Inflammatory macrophage (primary cell): Measurements from ENCODE around the gene NR5A1.
A peak's percentile ranks its signal among the peaks of the same experiment; 100 is the strongest.

Source experiments
- DNase-seq, 2 donors: peaks; one replicate each; pipeline ENCODE4 v3.0.0-alpha.2; 2020 to 2022

The NR5A1 gene

GRCh38 chr9:124498040-124498439, 9.2 kb downstream of the NR5A1 start:
- DNase-seq: no peak

DNA sequence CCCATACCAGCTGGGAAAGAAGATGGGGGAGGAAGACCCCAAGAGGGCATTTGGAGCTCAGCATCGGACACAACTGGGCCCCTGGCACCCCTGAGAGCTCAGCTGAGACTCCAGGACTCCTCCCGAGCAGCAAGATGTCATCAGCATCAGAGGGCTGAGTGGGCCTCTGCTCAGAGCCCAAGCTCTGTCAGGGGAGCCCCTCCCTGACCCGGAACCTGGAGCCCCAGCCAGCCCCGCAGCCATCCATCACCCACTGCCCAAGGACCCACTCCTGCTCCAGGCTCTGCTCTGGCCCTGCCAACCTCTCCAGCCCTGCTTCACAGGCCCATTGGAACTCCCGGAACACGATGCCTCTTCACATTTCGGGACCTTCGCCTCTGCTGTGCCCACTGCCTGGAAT, 9.8 kb downstream of the NR5A1 start:
- DNase-seq: no peak

GRCh38 chr9:124496463-124496862, 10.7 kb downstream of the NR5A1 start:
- no peak for DNase-seq

DNA sequence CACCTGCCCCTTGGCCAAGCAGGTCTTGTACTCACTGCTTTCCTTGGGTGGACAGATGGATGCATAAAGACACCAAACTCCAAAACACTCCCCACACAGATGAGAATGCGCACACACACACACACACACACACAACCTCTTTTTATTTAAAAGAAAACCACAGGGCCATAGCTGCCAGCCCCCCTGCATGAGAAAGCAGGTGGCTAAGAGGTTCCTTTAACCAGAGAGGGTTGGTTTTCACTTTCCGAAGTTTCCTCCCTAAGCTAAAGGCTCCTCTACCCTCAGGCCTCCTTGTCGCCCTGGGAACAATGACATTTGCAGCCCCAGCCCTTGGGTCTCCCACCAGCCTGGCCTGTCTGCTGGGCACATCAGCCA, 11.1 kb downstream of the NR5A1 start:
- DNase-seq: no peak

- DNase-seq: no peak
Measured at GRCh38 chr9:124495126-124496074, 11.8 kb downstream of the NR5A1 start.

GRCh38 chr9:124493794-124494479, 13.3 kb downstream of the NR5A1 start:
- DNase-seq: no peak

GRCh38 chr9:124493218-124493617, 14.0 kb downstream of the NR5A1 start:
- DNase-seq: no peak

- no peak for DNase-seq
Measured at GRCh38 chr9:124492818-124493217, 14.4 kb downstream of the NR5A1 start.

- no peak for DNase-seq
Measured at GRCh38 chr9:124491049-124491975, 15.9 kb downstream of the NR5A1 start.

GRCh38 chr9:124490004-124490403, 17.2 kb downstream of the NR5A1 start:
- DNase-seq: no peak

DNA sequence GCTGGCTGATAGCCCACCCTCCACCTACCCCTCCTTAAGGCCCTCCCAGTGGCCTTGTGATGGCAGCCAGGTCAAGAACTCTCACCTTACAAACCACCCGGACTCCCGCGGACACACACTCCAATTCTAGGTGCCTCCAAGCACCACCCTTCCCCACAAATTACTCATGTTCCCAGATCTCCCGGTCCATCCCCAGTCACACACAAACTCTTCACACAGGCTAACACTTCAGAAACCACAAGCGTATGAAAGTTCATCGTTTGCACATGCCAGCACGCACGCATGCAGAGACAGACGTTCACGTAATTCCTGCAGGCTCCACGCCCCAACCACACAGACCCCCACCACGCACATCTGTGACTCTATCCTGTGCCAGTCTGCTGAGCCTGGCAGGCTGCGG, 18.0 kb downstream of the NR5A1 start:
- DNase-seq: no peak

GRCh38 chr9:124488641-124489210, 18.5 kb downstream of the NR5A1 start:
- DNase-seq: peak in 1 of 2 donors; percentile 60

DNA sequence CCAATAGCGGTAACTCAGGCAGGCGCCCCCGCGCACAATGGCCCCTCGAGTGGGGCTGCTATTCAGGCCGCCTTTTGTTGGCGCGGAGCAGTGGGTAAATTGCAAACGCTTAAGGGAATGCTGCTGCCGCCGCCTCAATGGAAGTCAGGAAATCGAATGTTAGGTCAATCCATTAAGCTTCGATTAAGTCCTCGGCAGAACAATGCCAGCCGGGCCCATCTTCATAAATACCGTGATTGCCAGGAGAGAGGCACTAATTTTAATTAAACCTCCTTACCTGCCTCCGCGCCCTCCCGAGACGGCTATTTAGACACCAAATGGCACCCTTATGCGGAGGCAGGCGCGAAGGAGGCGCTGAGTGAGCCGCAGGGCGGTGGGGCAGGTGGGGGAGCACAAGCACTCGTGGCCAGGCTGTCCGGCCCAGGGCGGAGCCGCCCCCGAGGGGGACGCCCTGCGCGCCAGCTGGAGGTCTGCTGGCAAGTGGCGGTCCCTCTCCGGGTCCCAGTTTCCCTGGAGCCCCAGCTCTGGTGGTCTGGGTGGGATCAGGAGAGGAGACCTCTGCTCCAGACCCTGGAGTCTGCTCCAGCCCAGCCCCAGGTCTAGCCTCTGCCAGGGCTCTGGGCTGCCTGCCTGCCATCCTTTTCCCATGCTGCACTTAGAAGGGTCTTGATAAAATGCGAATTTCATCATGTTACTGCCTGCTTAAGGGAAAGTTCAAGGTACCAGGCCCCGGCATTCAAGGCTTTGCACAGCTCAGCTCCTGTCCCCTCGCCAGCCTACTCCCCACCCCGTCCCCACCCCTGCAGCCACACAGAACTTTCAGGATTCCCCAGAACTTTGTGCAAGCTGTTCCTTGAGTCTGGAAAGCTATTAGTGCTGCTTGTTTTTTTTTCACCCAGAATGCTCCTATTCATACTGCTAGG, 19.7 kb downstream of the NR5A1 start:
- DNase-seq: no peak

GRCh38 chr9:124486778-124487259, 20.4 kb downstream of the NR5A1 start:
- DNase-seq: no peak

- DNase-seq: no peak
Measured at GRCh38 chr9:124485936-124486335, 21.3 kb downstream of the NR5A1 start.

DNA sequence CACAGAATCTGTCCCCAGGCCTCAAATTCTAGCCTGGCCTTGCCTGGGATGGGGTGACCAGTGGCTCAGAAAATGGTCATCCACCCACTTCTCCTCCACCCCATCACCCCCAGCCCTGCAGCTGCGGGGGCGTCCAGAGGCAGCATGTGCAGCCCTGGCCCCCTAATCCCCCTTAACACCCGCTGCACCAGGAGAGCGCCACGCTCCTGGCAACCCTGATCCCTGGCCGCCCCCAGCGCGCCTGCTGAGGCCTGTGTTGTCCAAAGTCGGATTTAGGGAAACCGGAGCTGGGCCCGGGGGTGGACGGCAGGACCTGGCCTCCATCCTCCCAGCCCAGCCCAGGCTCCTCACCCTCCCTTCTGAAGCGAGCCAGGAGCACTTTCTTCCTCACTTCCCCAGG, 22.0 kb downstream of the NR5A1 start:
- no peak for DNase-seq

GRCh38 chr9:124483481-124483880, 23.7 kb downstream of the NR5A1 start:
- no peak for DNase-seq

DNA sequence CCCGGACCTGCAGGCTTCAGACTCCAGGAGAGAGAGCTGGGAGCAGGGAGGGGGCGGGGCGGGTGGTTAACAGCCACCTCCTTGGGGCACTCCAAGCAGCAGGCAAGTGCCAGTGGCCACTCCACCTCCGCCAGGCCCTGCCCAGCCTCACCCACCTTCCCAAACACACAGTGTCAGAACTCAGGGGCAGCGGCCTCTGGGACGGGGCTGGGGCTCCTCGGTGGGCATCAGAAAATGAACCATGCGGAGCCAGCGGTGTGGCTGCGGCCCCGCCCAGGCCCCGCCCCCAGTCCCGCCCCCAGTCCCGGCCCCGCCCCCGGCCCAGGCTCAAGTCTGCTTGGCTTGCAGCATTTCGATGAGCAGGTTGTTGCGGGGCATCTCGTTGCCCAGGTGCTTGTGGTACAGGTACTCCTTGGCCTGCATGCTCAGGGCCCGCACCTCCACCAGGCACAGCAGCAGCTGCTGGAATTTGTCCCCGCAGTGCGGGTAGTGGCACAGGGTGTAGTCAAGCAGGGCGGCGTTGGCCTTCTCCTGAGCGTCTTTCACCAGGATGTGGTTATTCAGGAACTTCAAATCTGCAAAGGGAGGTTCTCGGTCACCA, 24.7 kb downstream of the NR5A1 start:
- DNase-seq: no peak

DNA sequence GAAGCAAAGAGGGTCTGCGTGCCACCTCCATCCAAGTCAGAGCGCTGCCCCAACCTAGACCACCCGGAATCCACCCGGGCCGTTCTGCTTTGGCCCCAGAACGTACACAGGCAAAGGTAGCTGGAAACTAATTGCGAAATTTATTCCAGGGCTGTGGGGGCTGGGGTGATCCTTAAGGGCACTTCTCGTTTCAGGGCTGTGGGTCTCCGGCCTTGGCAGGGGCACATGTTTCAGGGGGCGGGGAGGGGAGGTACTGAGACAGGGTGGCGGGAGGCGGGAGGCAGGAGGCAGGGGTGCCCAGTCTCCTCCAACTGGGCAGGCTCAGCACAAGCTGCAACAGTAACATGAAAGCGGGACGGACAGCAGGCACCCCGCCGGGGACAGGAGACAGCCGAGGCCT, 26.1 kb downstream of the NR5A1 start:
- DNase-seq: peak in 1 of 2 donors; percentile 3

DNA sequence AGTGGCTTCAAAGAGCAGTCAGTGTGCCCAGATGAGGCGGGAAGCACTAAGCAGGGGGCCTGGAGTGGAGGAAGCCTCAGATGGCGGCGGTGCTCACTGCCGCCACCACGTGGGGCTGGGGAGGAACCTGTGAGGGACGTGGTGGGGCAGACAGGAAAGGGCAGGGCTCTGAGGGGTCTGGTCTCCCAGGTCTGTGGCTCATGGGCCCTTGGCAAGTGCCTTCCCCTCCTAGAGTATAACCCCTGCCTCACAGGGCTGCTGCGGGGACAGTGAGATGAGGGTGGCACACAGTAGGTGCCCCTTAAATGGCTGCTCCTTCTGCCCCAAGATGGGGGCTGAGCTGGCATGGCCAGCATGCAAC, 26.6 kb downstream of the NR5A1 start:
- DNase-seq: no peak
